ENCODE results near the gene SMAP1. TPM values are rescaled to one million over a fixed set of nuclear protein-coding genes. Genes with fewer than 3 reads are reported as not detected.

SMAP1 gene
- total RNA-seq, 4 donors from 2014 or later, result 27.3 to 33.9 (median 32.4) TPM

GRCh38 chr6:70820778-70821177 is 153.1 kb downstream of the SMAP1 start:
- WGBS, 2 donors, result 97% methylated on average over 2 of the region's 2 CpGs
- no peak overlapping the region for H3K4me3 ChIP-seq (replicated peaks in 1 of 3)
- H3K27me3 ChIP-seq, result no peaks in the 10 kb centered on the region
- TF ChIP-seq CTCF (IDR thresholded peaks at IDR 0.05), result no peak
- no peak for TF ChIP-seq POLR2A (IDR thresholded peaks at IDR 0.05)
- DNase-seq, result no peak
- intact Hi-C loops (cut with DNase I), result no loop called here
- H3K4me1 ChIP-seq, result no peaks in the 10 kb centered on the region
- no peaks in the 10 kb centered on the region for H3K9me3 ChIP-seq
- no peak overlapping the region for H3K27ac ChIP-seq
- no peaks in the 10 kb centered on the region for H3K36me3 ChIP-seq

- no peak overlapping the region for H3K4me3 ChIP-seq (replicated peaks in 1 of 3)
- H3K9me3 ChIP-seq, result no peaks in the 10 kb centered on the region
- no peaks in the 10 kb centered on the region for H3K36me3 ChIP-seq
- no peak overlapping the region for H3K27ac ChIP-seq
- H3K4me1 ChIP-seq, result no peaks in the 10 kb centered on the region
- no peak for TF ChIP-seq POLR2A (IDR thresholded peaks at IDR 0.05)
- no peak for TF ChIP-seq CTCF (IDR thresholded peaks at IDR 0.05)
- DNase-seq, result no peak
- intact Hi-C loops (cut with DNase I), result no loop called here
- no peaks in the 10 kb centered on the region for H3K27me3 ChIP-seq
- WGBS, 2 donors, result 95 to 96% methylated on average over 2 of the region's 2 CpGs
Observed at GRCh38 chr6:70821751-70822150, 154.1 kb downstream of the SMAP1 start.

GRCh38 chr6:70823651-70824050 is 156.0 kb downstream of the SMAP1 start:
- Histone ChIP-seq H3K4me3 (replicated peaks in 1 of 3) (no peak overlapping the region), H3K27ac (no peak overlapping the region), H3K4me1 (no peaks in the 10 kb centered on the region), H3K27me3 (no peaks in the 10 kb centered on the region), H3K36me3 (no peaks in the 10 kb centered on the region), H3K9me3 (no peaks in the 10 kb centered on the region)
- intact Hi-C loops (cut with DNase I), result no loop called here
- DNase-seq, result no peak
- WGBS, 2 donors, result 91 to 96% methylated on average over 1 of the region's 1 CpG
- TF ChIP-seq POLR2A (IDR thresholded peaks at IDR 0.05) (no peak), CTCF (IDR thresholded peaks at IDR 0.05) (no peak)

- Histone ChIP-seq H3K9me3 (no peaks in the 10 kb centered on the region), H3K27ac (no peak overlapping the region), H3K4me3 (replicated peaks in 1 of 3) (no peak overlapping the region), H3K4me1 (no peaks in the 10 kb centered on the region), H3K36me3 (no peaks in the 10 kb centered on the region), H3K27me3 (no peaks in the 10 kb centered on the region)
- TF ChIP-seq CTCF (IDR thresholded peaks at IDR 0.05) (no peak), POLR2A (IDR thresholded peaks at IDR 0.05) (no peak)
- no peak for DNase-seq
- intact Hi-C loops (cut with DNase I), result no loop called here
- 98 to 100% methylated on average over 3 of the region's 3 CpGs for WGBS, 2 donors
Observed at GRCh38 chr6:70831427-70831826, 163.7 kb downstream of the SMAP1 start.

GRCh38 chr6:70834520-70834919 is 166.8 kb downstream of the SMAP1 start:
- TF ChIP-seq CTCF (IDR thresholded peaks at IDR 0.05), result no peak
- no peak for TF ChIP-seq POLR2A (IDR thresholded peaks at IDR 0.05)
- no peak for DNase-seq
- Histone ChIP-seq H3K4me3 (replicated peaks in 1 of 3) (no peak overlapping the region), H3K4me1 (no peaks in the 10 kb centered on the region), H3K27me3 (no peaks in the 10 kb centered on the region), H3K9me3 (no peaks in the 10 kb centered on the region), H3K36me3 (no peaks in the 10 kb centered on the region), H3K27ac (no peak overlapping the region)
- intact Hi-C loops (cut with DNase I), result no loop called here
- WGBS, 2 donors, result 80 to 82% methylated on average over 2 of the region's 2 CpGs

All from thyroid gland (tissue), 4 donors.